CD4-positive, alpha-beta T cell treated with Interleukin-12 subunit alpha and Interleukin-12 subunit beta, for 1 hour (primary cell): Measurements from ENCODE around the gene GRID2.
"Not testable (repeated sequence)": the region's sequence is repeated elsewhere in the genome, so short reads cannot be mapped to it uniquely, and the experiment has no call there.

Experiments
- DNase-seq: peaks from one replicate; pipeline ENCODE4 v3.0.0-alpha.2; 2020

GRID2 gene

GRCh38 chr4:92303621-92304027 is at the start of gene GRID2:
Gene GRID2 (plus strand): TSS chr4:92303966.
- no peak for DNase-seq

- no peak for DNase-seq
Measured at GRCh38 chr4:92253986-92254671, 49.6 kb upstream of the GRID2 start.

GRCh38 chr4:92254767-92255442 is 48.9 kb upstream of the GRID2 start:
- no peak for DNase-seq

GRCh38 chr4:92255920-92256244 is 47.9 kb upstream of the GRID2 start:
- DNase-seq: no peak

GRCh38 chr4:92257931-92258857 is 45.6 kb upstream of the GRID2 start:
- DNase-seq: no peak

GRCh38 chr4:92261256-92261655 is 42.5 kb upstream of the GRID2 start:
- DNase-seq: no peak

GRCh38 chr4:92262371-92262770 is 41.4 kb upstream of the GRID2 start:
- no peak for DNase-seq

- no peak for DNase-seq
Measured at GRCh38 chr4:92263010-92263409, 40.8 kb upstream of the GRID2 start.

GRCh38 chr4:92263575-92263974 is 40.2 kb upstream of the GRID2 start:
- DNase-seq: no peak

- no peak for DNase-seq
Measured at GRCh38 chr4:92264163-92264562, 39.6 kb upstream of the GRID2 start.

GRCh38 chr4:92265021-92265420 is 38.7 kb upstream of the GRID2 start:
- no peak for DNase-seq

GRCh38 chr4:92265798-92266197 is 38.0 kb upstream of the GRID2 start:
- DNase-seq: no peak

GRCh38 chr4:92266521-92266920 is 37.2 kb upstream of the GRID2 start:
- no peak for DNase-seq

GRCh38 chr4:92268642-92269041 is 35.1 kb upstream of the GRID2 start:
- no peak for DNase-seq

- no peak for DNase-seq
Measured at GRCh38 chr4:92270908-92271307, 32.9 kb upstream of the GRID2 start.

- DNase-seq: not testable (repeated sequence)
Measured at GRCh38 chr4:92271551-92271950, 32.2 kb upstream of the GRID2 start.

GRCh38 chr4:92277057-92277881 is 26.5 kb upstream of the GRID2 start:
- not testable (repeated sequence) for DNase-seq

- DNase-seq: no peak
Measured at GRCh38 chr4:92279296-92279695, 24.5 kb upstream of the GRID2 start.

GRCh38 chr4:92299152-92299551 is 4.6 kb upstream of the GRID2 start:
- no peak for DNase-seq

- DNase-seq: no peak
Measured at GRCh38 chr4:92304121-92304520, 355 bp downstream of the GRID2 start.

GRCh38 chr4:92304606-92305005 is 840 bp downstream of the GRID2 start:
- no peak for DNase-seq

GRCh38 chr4:92305148-92305877 is 1.5 kb downstream of the GRID2 start:
- no peak for DNase-seq
